GM12873 (cell line): ENCODE data around the gene GABBR2.

ENCODE experiments used
- TF ChIP-seq, protein P1 (sequence below): IDR thresholded peaks from 2 replicates; pipeline ENCODE4 v1.5.1; 2012; ENCODE audit warnings: low read depth, mild to moderate bottlenecking, moderate library complexity, low read length, control low read depth; ENCODE audit not compliant: insufficient read depth; ENCODE audit errors: missing control alignments

Gene GABBR2

DNA sequence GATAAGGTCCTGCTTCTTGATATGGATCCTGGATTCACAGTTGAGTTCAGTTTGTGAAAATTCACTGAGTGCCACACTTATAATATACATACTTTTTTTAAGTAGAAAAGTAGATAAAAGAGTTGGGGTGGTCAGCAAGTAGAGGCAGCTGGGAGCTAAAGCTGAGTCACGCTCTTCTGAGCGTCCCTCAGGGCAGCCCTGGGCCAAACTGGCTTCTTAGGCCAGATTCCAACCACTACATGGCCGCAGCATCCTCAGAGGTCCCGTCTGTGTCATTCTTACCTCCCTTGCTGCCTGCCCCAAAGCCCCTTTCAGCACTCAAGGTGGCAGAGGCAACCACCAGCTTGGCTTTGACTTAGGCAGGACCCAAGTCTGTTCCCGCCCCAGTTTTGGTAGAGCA is 329.9 kb downstream of the GABBR2 start:
- TF ChIP-seq, protein P1, sequence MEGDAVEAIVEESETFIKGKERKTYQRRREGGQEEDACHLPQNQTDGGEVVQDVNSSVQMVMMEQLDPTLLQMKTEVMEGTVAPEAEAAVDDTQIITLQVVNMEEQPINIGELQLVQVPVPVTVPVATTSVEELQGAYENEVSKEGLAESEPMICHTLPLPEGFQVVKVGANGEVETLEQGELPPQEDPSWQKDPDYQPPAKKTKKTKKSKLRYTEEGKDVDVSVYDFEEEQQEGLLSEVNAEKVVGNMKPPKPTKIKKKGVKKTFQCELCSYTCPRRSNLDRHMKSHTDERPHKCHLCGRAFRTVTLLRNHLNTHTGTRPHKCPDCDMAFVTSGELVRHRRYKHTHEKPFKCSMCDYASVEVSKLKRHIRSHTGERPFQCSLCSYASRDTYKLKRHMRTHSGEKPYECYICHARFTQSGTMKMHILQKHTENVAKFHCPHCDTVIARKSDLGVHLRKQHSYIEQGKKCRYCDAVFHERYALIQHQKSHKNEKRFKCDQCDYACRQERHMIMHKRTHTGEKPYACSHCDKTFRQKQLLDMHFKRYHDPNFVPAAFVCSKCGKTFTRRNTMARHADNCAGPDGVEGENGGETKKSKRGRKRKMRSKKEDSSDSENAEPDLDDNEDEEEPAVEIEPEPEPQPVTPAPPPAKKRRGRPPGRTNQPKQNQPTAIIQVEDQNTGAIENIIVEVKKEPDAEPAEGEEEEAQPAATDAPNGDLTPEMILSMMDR: no peak

DNA sequence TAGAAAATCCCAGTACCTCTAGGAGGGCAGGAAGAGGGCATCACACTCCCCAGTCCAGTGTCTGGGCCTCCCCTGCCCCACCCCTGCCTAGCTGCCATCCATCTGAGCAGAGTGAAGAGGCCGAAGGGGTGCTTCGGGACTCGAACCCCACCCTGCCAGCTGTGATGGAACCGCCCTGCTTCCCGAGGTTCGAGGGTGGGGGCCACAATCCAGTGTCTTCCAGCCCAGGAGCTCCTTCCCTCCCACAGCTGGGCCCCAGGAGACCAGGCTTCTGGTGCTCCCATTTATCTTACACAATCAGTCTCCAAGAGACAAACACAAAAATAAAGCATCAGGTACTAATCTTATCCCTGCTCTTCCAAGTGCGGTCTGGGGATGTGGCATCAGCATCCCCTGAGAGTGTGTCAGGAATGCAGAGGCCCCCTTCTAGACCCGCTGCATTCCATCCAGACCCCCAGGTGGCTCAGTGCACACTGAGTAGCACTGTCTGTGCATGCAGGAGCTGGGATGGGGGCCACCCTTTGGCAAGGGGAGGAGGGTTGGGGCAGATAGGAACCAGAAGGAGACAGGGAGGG is 330.4 kb downstream of the GABBR2 start:
- TF ChIP-seq, protein P1: no peak

DNA sequence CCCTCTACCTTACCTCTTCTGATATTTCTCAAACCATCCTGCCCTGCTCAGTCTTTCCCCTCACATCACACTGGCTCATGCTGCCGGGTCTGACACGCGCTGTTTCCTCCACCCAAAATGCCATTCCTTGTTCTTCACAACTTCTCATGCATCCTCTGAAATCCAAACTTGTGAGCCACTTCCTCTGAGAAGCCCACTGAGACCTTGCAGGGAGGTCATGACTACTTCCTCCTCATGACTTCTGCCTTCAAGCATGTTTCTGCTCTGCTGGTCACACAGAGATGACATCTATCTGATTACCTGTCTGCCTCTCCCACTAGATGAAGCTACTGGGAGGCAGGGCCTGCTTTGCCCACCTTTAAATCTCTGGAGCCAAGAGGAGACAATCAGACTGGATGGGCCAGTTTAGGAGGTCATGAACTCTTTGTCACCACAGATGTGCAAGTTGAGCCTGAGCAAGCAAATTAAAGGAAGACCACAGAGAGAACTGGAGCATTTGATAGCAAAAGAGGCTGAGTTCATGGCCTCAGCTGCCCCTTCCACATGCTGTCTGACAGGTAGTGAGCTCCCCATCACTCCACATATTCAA is 333.5 kb downstream of the GABBR2 start:
- TF ChIP-seq, protein P1: no peak

DNA sequence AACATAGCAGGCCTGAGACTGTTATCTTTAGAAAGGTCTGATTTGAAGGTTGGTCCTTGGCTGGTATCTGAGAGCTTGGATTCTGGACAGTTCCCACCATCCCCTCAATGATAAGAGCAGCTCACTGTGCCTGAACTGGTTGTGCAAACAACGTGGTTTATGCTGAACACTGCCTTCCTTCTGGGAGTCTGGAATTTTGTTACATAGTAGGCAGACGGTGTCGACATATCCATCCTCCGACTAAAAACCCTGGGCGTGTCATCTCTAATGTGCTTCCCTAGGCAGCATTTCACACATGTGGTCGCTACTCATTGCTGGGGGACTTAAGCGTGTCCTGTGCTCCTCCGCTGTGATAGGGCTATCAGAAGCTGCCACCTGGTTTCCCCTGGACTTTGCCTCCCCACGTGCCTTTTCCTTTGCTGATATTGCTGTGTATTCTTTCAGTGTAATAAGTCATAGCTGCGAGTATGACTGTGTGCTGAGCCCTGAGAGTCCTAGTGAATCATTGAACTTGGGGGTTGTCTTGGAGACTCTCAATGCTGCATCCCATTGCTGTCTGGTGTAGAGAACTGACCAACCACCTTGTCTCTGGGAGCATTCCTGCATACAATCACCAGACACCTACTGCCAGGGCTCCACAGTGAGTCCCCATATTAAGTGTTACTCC is 334.2 kb downstream of the GABBR2 start:
- TF ChIP-seq, protein P1: no peak

DNA sequence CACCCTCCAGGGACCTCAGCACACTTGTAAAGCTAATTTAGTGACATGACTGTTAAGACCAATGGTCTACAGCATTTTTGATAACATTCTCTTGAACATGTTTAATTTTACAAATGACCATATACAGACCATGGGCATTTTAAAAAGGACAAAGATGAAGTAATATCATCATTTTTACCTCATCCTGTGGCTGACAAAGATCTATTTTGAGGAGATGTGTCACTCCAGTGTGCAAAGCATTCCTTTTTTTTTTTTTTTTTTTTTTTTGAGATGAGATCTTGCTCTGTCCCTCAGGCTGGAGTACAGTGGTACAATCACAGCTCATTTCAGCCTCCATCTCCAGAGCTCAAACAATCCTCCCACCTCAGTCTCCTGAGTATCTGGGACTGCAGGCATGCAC is 335.1 kb downstream of the GABBR2 start:
- TF ChIP-seq, protein P1: no peak

DNA sequence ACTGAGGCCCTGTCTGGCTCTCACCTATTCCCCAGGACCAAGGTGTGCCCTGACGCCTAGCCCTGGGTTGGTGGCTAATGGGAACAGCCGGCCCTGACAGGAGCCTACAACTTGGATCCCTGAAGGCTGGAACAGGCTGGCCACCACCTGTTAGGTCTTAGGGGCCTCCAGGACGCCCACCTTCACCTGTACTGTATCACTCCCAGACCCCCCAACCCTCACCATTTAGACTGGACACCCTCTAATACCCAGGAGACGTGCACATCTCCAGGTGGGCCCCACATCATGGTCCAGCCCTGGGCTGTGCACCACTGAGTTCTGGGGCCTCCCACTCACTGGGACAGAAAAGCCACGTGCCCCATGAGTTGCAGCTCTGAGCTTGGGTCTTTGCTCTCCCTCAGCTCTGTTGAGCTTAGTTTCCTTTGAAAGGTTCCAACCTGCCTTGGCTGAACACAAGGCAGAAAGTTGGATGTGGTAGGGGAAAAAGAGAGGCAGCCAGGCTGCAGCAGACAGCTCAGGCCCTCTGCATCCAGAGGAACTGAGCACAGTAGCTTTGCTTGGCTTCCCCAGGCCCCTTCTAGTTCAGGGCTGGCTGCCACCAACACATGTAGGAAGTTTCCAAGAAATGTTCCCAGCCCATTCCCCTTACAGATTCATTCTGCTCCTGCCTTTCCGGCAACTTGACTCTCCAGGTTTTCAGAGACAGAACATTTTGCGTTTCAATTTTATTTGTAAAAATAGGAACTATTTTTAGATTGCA is 336.5 kb downstream of the GABBR2 start:
- TF ChIP-seq, protein P1: no peak

DNA sequence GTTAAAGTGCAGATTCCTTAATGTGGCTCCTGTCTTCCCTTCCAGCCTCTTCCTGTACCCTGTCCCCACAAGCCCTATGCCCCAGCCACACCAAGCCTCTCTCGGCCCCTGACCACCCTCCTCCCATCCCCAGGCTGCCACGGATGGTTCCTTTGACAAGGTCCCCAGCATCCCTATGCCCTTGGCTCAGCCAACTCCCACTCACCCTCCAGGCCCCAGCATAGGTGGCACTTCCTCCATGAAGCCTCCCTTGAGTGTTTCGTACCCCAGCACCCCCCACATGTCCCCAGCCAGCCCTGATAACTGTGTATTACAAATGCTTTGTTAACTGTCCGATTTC is 337.8 kb downstream of the GABBR2 start:
- TF ChIP-seq, protein P1: no peak
